AG09309 (cell line): Measurements from ENCODE around the gene SYT17.

Source experiments
- DNase-seq: peaks from one replicate; pipeline ENCODE4 v3.0.0-alpha.2; 2010; ENCODE audit warnings: low read depth
- H3K4me3 ChIP-seq: 2 replicates; pipeline ENCODE4 v1.5.1; 2011; ENCODE audit warnings: mild to moderate bottlenecking, low read depth, low read length, moderate library complexity; ENCODE audit not compliant: control insufficient read depth
- TF ChIP-seq, protein P1 (sequence below): IDR thresholded peaks from 2 replicates; pipeline ENCODE4 v1.5.1; 2011; ENCODE audit warnings: mild to moderate bottlenecking, low read depth, low read length, inconsistent platforms; ENCODE audit not compliant: insufficient read depth, control insufficient read depth; ENCODE audit errors: missing control alignments

SYT17 gene

DNA sequence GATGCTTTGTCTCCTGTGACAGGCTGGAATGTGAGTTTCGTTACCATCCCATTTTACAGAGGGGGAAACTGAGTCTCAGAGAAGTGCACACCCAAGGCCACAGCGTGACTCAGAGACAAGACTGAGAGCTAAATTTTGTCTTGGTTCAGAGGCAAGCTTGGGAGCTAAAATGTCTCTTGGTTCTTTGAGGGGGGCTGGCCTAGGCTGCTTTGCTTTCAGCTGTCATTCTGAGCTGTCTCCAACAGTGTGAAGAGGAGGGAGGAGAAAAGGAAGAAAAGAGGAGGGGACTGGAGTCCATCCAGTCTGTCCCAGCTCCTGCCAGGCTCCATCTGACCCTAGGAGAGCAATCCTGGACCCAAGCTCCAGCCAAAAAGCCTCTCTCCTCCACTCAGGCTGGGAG lies 117.4 kb downstream of the SYT17 start, which contains the start of gene CLEC19A:
TSS of gene CLEC19A (plus strand) at position 301 of the 400 bp plus-strand sequence. CDS start 121 bp downstream, outside the sequence.
- TF ChIP-seq, protein P1, sequence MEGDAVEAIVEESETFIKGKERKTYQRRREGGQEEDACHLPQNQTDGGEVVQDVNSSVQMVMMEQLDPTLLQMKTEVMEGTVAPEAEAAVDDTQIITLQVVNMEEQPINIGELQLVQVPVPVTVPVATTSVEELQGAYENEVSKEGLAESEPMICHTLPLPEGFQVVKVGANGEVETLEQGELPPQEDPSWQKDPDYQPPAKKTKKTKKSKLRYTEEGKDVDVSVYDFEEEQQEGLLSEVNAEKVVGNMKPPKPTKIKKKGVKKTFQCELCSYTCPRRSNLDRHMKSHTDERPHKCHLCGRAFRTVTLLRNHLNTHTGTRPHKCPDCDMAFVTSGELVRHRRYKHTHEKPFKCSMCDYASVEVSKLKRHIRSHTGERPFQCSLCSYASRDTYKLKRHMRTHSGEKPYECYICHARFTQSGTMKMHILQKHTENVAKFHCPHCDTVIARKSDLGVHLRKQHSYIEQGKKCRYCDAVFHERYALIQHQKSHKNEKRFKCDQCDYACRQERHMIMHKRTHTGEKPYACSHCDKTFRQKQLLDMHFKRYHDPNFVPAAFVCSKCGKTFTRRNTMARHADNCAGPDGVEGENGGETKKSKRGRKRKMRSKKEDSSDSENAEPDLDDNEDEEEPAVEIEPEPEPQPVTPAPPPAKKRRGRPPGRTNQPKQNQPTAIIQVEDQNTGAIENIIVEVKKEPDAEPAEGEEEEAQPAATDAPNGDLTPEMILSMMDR, result no peak
- H3K4me3 ChIP-seq, result no peak within 1 kb of the TSS

DNA sequence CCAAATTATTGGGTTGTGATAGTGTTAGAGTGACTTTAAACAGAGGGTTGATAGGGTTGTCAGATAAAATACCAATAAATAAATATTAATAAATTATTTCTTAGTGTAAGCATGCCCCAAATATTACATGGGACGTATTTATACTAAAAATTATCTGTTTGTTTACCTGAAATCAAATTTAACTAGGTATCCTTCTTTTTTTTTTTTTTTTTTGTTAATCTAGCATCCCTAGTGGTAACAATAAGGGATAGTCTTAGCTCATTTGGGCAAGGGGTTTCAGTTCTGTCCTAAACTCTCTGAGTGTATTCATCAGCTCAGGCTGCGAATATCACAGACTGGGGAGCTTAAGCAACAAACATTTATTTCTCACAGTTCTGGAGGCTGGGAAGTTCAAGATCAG lies 118.8 kb downstream of the SYT17 start:
- DNase-seq, result no peak
- no peak overlapping the region for H3K4me3 ChIP-seq
- TF ChIP-seq, protein P1, result no peak

More for the DNA sequence above, 117.4 kb downstream of the SYT17 start, which contains the start of gene CLEC19A:
- no peak for DNase-seq

DNA sequence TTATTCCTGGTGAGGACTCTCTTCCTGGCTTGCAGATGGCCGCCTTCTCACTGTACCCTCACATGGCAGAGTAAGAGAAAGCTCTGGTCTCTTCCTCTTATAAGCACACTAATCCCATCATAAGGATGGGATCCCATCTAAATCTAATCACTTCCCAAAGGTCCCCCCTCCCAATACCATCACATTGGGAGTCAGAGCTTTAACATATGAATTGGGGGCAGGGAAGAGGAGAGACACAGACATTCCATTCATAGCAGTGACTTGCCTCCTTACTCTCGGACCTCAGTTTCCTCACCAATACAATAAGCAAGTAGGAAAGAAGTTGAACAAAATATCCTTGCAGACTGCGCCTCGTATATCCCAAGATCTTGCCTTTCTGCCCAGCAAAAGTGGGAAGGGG lies 119.2 kb downstream of the SYT17 start:
- TF ChIP-seq, protein P1, result no peak
- no peak overlapping the region for H3K4me3 ChIP-seq
- no peak for DNase-seq

DNA sequence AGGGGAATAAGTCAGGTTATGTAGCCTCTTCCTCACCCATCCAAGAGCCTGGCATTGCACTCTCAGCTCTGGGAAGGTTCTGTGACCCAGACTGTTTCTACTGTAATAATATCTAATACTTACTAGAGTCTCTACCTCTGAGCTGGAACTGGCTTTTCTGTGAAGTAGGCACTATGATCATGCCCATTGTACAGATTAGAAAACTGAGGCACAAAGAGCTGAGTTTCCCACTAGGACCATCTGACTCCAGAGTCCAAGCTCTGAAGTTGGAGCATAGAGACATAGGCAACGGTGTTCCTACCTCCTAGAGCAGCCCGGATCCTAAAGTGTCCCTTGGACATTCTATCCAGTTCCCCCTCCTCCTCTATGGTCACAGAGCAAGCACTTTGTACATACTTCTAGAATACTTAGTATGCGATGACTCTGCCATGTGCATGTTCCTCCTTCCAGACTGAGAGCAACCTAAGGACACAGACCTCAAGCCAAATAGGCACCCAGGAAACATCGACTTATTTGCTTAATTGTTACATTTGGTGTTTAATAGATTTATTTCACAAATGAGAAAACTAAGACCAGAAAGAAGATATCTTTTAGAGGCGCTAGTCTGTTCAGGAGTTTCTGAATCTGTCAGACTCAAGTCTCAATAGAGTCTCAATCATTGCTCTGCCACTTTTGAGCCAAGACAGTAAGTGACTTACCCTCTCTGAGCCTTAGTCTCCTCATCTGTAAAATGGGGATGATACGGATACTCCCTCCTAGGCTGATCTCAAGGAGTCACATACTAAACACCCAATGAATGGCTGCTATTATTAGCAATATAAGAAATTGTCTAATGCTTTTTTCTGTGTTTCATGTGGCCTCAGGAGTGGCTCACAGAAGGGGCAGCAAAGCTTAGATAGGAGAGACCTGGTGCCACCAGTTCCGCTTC lies 121.1 kb downstream of the SYT17 start:
- DNase-seq, result no peak
- H3K4me3 ChIP-seq, result no peak overlapping the region
- TF ChIP-seq, protein P1, result no peak

DNA sequence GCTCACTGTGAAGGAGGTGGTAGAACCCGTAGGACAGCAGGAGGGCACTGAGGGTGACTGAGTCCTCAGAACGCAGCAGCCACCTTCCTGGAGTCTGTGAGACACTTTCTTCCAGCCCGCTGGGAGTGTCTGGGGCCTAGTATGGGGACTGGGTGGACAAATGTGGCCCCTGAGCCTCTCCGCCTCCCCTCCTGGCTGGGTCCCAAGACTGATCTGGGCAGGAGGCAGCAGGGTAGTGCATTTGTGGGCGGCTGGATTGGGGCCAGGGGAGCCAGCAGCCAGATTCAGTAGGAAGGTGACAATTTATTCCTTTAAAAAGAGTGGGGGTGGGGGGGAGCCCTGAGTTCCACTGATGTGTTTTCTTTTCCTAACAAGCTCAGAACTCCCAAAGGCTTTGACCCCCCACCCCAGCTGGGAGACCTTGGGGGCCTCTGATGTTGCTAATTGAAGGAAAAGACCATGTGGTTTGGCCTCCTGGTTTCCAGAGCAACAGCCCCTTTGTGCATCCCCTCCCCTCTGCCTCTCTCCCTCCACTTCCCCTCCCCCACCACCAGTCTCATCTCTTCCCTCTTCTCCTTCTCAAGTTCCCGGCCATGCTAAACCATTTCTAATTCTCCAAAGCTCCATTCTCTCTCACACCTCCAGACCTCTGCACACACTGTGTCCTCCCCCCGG lies 121.9 kb downstream of the SYT17 start:
- DNase-seq, result no peak

DNA sequence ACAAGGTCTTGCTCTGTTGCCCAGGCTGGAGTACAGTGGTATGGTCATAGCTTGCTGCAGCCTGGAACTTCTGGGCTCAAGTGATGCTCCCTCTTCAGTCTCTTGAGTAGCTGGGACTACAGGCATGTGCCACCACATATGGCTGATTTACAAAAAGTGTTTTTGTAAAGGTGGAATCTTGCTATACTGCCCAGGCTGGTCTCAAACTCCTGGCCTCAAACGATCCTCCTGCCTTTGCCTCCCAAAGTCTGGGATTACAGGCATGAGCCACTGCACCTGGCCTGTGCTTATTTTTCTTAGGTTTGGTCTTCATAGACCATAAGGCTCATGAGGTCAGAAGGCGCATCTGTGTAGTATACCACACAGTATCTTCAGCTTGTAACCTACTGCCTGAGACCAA lies 122.8 kb downstream of the SYT17 start:
- no peak for DNase-seq
- H3K4me3 ChIP-seq, result no peak overlapping the region
- TF ChIP-seq, protein P1, result no peak

More for the DNA sequence above, 121.9 kb downstream of the SYT17 start:
- TF ChIP-seq, protein P1, result no peak
- no peak overlapping the region for H3K4me3 ChIP-seq
